SK-N-SH (cell line): ENCODE results near the gene PSMB11. TPM values are rescaled to one million over a fixed set of nuclear protein-coding genes. Genes with fewer than 3 reads are reported as not detected.

Source experiments
- CTCF ChIA-PET: fragments of 300-600, 350-600 bp; formaldehyde crosslinking; extraction: SDS; loops from one replicate; lab custom pipeline; 2021; lab: Yijun Ruan, JAX
- POLR2A ChIA-PET: fragments of 350-600 bp; sonication (Branson Sonifier 250); formaldehyde crosslinking; extraction: SDS; loops from one replicate; lab custom pipeline; 2020; ENCODE audit warnings: antibody characterized with exemption, inconsistent platforms; lab: Yijun Ruan, JAX
- DNase-seq: peaks from one replicate; pipeline ENCODE4 v3.0.0; 2012
- H2AFZ ChIP-seq: fragments of 200-600 bp; sonication (generic); 2 replicates; pipeline ENCODE4 v1.8.1; 2016; ENCODE audit warnings: antibody characterized with exemption, mild to moderate bottlenecking, low read depth
- H3F3A ChIP-seq: fragments of 200-600 bp; sonication (generic); replicated peaks from 2 replicates; pipeline ENCODE3; 2016; ENCODE audit warnings: antibody characterized with exemption, mild to moderate bottlenecking; ENCODE audit not compliant: insufficient read depth
- H3K27ac ChIP-seq, 2 experiments: fragments of 200-500 bp in 1 of 2; fragments of 200-600 bp in 1 of 2; sonication (Bioruptor generic) in 1 of 2; sonication (generic), shearing (Covaris generic) in 1 of 2; 2 replicates each; pipeline versions ENCODE4 v1.5.1 to v1.6.1; 2014 to 2016; ENCODE audit warnings: low read depth in 2 of 2, inconsistent platforms in 1 of 2, low read length in 1 of 2, mild to moderate bottlenecking in 1 of 2, mixed read lengths in 1 of 2
- H3K27me3 ChIP-seq: fragments of 200-600 bp; sonication (generic), shearing (Covaris generic); 2 replicates; pipeline ENCODE4 v1.6.1; 2016; ENCODE audit warnings: mixed run types; ENCODE audit not compliant: insufficient read depth
- H3K36me3 ChIP-seq, 2 experiments: fragments of 200-500 bp in 1 of 2; fragments of 200-600 bp in 1 of 2; sonication (Bioruptor generic) in 1 of 2; sonication (generic) in 1 of 2; replicated peaks in 1 of 2; 2 replicates each; pipeline versions ENCODE3 to v1.5.1; 2014 to 2016; ENCODE audit warnings: low read length in 1 of 2, mild to moderate bottlenecking in 1 of 2; ENCODE audit not compliant: insufficient read depth in 2 of 2, control insufficient read depth in 1 of 2
- H3K4me1 ChIP-seq, 2 experiments: fragments of 200-500 bp in 1 of 2; fragments of 200-600 bp in 1 of 2; sonication (Bioruptor generic) in 1 of 2; sonication (generic), shearing (Covaris generic) in 1 of 2; 2 replicates each; pipeline versions ENCODE4 v1.5.1 to v1.6.1; 2014 to 2016; ENCODE audit warnings: low read depth in 1 of 2, low read length in 1 of 2, mixed run types in 1 of 2; ENCODE audit not compliant: insufficient read depth in 2 of 2, control insufficient read depth in 1 of 2
- H3K4me2 ChIP-seq: fragments of 200-600 bp; sonication (generic), shearing (Covaris generic); 2 replicates; pipeline ENCODE4 v1.6.1; 2017; ENCODE audit warnings: mixed run types
- H3K4me3 ChIP-seq, 2 experiments: fragments of 200-500 bp in 1 of 2; fragments of 200-600 bp in 1 of 2; sonication (Bioruptor generic) in 1 of 2; sonication (generic), shearing (Covaris generic) in 1 of 2; 2 replicates each; pipeline versions ENCODE4 v1.5.1 to v1.8.1; 2014 to 2016; ENCODE audit warnings: low read depth in 2 of 2, inconsistent platforms in 1 of 2, low read length in 1 of 2, mild to moderate bottlenecking in 1 of 2, mixed read lengths in 1 of 2, moderate library complexity in 1 of 2
- H3K79me2 ChIP-seq: fragments of 200-600 bp; sonication (generic); 2 replicates; pipeline ENCODE4 v1.8.1; 2017; ENCODE audit warnings: mild to moderate bottlenecking; ENCODE audit not compliant: insufficient read depth
- H3K9ac ChIP-seq: fragments of 200-600 bp; sonication (generic); 2 replicates; pipeline ENCODE4 v1.6.1; 2017; ENCODE audit warnings: mixed run types
- H3K9me2 ChIP-seq: fragments of 200-600 bp; sonication (generic); 2 replicates; pipeline ENCODE4 v1.6.1; 2017; ENCODE audit warnings: mixed run types
- H3K9me3 ChIP-seq: fragments of 200-600 bp; sonication (generic); 2 replicates; pipeline ENCODE4 v1.6.1; 2017; ENCODE audit warnings: mixed run types, mild to moderate bottlenecking, moderate library complexity
- H4K20me1 ChIP-seq: fragments of 200-600 bp; sonication (generic); 2 replicates; pipeline ENCODE4 v1.6.1; 2017; ENCODE audit warnings: mild to moderate bottlenecking, mixed run types; ENCODE audit not compliant: insufficient read depth
- ELF1 ChIP-seq: IDR thresholded peaks from 2 replicates; pipeline ENCODE4 v1.4.0; 2012
- FOSL2 ChIP-seq: IDR thresholded peaks from 2 replicates; pipeline ENCODE4 v1.4.0; 2012; ENCODE audit warnings: low read depth, mild to moderate bottlenecking, moderate library complexity, borderline replicate concordance
- FOXM1 ChIP-seq: IDR thresholded peaks from 2 replicates; pipeline ENCODE4 v1.4.0; 2012; ENCODE audit warnings: low read depth, mild to moderate bottlenecking
- GATA2 ChIP-seq: sonication (generic); formaldehyde crosslinking; IDR thresholded peaks from 2 replicates; pipeline ENCODE4 v1.5.0; 2020; ENCODE audit warnings: mild to moderate bottlenecking, missing genetic modification reagents
- NFIC ChIP-seq: IDR thresholded peaks from 2 replicates; pipeline ENCODE4 v1.4.0; 2012; ENCODE audit warnings: borderline replicate concordance
- NRF1 ChIP-seq: IDR thresholded peaks from 2 replicates; pipeline ENCODE4 v1.6.1; 2012; ENCODE audit warnings: low read depth, mild to moderate bottlenecking, low read length
- RFX5 ChIP-seq: IDR thresholded peaks from 2 replicates; pipeline ENCODE4 v1.6.1; 2012; ENCODE audit warnings: mild to moderate bottlenecking, improper control_type of control experiment, low read length
- RXRA ChIP-seq: IDR thresholded peaks from 2 replicates; pipeline ENCODE4 v1.4.0; 2012; ENCODE audit warnings: low read depth, mild to moderate bottlenecking, borderline replicate concordance
- SMC3 ChIP-seq: IDR thresholded peaks from 2 replicates; pipeline ENCODE4 v1.6.1; 2012; ENCODE audit warnings: low read depth, low read length, improper control_type of control experiment
- TCF12 ChIP-seq: IDR thresholded peaks from 2 replicates; pipeline ENCODE4 v1.4.0; 2012
- YY1 ChIP-seq: IDR thresholded peaks from 2 replicates; pipeline ENCODE4 v1.4.0; 2012; ENCODE audit warnings: low read depth, mild to moderate bottlenecking
- WGBS: methylation state at CpG from one replicate; pipeline ENCODE4 v1.1.6; 2017; ENCODE audit warnings: low lambda C conversion rate; 5-methylcytosine and 5-hydroxymethylcytosine counted together
- polyA plus RNA-seq, 3 experiments: library from polyadenylated mRNA; depleted of rRNA; stranded (reverse); fragments of >200 nt; gene quantifications; 2 replicates each; pipeline ENCODE4 v1.2.3, GENCODE V29; 2012
- TF ChIP-seq, protein P1 (sequence below): fragments of 150-350 bp; IDR thresholded peaks from 2 replicates; pipeline ENCODE4 v1.6.1; 2017; ENCODE audit warnings: antibody characterized with exemption, low read length, low read depth, borderline replicate concordance
- TF ChIP-seq, protein P2 (sequence below): IDR thresholded peaks from 2 replicates; pipeline ENCODE4 v1.4.0; 2012; ENCODE audit warnings: low read depth, borderline replicate concordance
- TF ChIP-seq, protein P3 (sequence below): IDR thresholded peaks from 2 replicates; pipeline ENCODE4 v1.4.0; 2012; ENCODE audit warnings: low read depth, borderline replicate concordance

PSMB11 gene
- polyA plus RNA-seq, 1 of the 3 experiments (the other 2 are of a cell fraction) = not detected

DNA sequence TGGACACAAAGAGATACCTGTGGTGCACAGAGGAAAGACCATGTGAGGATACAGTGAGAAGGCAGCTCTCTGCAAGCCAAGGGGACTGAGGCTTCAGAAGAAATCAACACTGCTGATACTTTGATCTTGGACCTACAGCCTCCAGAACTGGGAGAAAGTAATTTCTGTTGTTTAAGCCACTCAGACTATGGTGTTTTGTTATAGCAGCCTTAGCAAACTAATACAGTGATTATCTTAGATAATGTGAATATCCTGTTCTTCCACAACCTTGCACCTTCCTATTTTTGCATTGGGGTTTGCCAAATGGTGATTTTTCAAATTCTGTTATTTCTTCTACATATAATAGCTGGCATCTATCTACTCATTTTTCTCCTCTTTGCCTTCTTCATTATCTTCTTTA, 23.9 kb upstream of the PSMB11 start:
- no peak overlapping the region for H3K4me2 ChIP-seq
- no peaks in the 10 kb centered on the region for H3K27me3 ChIP-seq
- H3K4me1 ChIP-seq = peaks cover 3 to 9% of the 10 kb centered on the region in 2 experiments; a peak in 2 of 4 replicates
- CTCF ChIA-PET = interaction anchor here (0.8 to 3.6 kb wide), 2 partner anchors 24 to 32 kb away, joined by 3 to 18 read pairs; no protein-coding TSS in a partner anchor
- H3K9me3 ChIP-seq = no peaks in the 10 kb centered on the region
- H3F3A ChIP-seq = peaks cover 3% of the 10 kb centered on the region
- H3K27ac ChIP-seq = no peak overlapping the region
- POLR2A ChIA-PET = interaction anchor here (1.2 kb wide), 1 partner anchor 10 kb away, joined by 6 read pairs; no protein-coding TSS in a partner anchor
- H3K9me2 ChIP-seq = no peaks in the 10 kb centered on the region
- H3K36me3 ChIP-seq = no peaks in the 10 kb centered on the region
- no peaks in the 10 kb centered on the region for H4K20me1 ChIP-seq
- TF ChIP-seq GATA2 (no peak), RXRA (no peak), NRF1 (no peak), SMC3 (no peak), ELF1 (no peak)
- TF ChIP-seq, protein P1, sequence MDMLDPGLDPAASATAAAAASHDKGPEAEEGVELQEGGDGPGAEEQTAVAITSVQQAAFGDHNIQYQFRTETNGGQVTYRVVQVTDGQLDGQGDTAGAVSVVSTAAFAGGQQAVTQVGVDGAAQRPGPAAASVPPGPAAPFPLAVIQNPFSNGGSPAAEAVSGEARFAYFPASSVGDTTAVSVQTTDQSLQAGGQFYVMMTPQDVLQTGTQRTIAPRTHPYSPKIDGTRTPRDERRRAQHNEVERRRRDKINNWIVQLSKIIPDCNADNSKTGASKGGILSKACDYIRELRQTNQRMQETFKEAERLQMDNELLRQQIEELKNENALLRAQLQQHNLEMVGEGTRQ = no peak
- H3K79me2 ChIP-seq = no peaks in the 10 kb centered on the region
- no peak overlapping the region for H3K9ac ChIP-seq
- H2AFZ ChIP-seq = no peak overlapping the region
- no peak for DNase-seq
- H3K4me3 ChIP-seq = no peak overlapping the region

DNA sequence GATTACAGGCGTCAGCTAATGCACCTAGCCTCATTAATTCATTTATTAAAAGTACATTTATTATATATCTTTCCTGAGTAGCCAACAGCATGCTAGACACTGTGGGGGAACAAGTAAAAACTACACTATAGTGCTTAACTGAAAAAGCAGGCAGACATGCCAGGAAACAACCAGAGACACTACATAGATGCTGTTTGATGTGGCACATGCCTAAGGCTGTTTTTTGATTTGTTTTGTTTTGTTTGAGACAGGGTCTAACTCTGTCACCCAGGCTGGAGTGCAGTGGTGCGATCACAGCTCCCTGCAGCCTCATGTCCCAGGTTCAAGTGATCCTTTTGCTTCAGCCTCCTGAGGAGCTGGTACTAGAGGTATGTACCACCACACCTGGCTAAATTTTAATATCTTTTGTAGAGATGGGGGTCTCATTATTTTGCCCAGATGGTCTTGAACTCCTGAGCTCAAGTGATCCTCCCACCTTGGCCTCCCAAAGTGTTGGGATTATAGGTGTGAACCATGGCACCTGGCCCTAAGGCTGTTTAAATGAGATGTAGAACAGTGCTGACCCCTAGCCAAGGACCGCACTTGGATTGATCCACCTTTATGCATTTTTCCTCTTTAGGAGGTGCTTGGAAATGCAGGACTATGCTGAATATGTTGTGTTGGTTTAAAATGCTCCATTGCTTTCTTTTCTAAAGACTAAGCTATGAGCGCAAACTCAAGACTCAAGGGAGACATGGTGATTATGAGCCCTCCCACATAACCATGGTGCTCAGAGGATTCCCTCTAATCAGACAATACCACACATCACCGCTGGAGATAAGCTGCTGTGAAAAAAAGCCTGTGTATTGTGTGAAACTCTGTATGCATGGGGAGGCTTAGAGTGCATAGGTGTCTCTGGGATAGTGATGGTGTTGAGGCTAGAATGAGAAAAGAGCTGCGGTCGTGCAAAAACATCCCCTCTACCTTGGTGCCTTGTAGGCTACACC, 21.6 kb upstream of the PSMB11 start:
- H3K27ac ChIP-seq = no peak overlapping the region
- peaks cover 4 to 6% of the 10 kb centered on the region in 2 experiments; a peak in 2 of 4 replicates for H3K4me1 ChIP-seq
- H4K20me1 ChIP-seq = no peaks in the 10 kb centered on the region
- ChIA-PET CTCF (interaction anchor here (0.7 to 1.1 kb wide), 4 partner anchors 13 to 48 kb away, joined by 3 to 6 read pairs (median 4); partner anchors contain the start of gene CDH24), POLR2A (interaction anchor here (0.6 to 1.4 kb wide), 3 partner anchors 14 to 468 kb away, joined by 3 read pairs; no protein-coding TSS in a partner anchor)
- DNase-seq = peak; percentile 1
- no peak overlapping the region for H3K9ac ChIP-seq
- H3K4me3 ChIP-seq = no peak overlapping the region
- H3K27me3 ChIP-seq = no peaks in the 10 kb centered on the region
- H3K9me2 ChIP-seq = no peaks in the 10 kb centered on the region
- over 99% methylated on average over 7 of the region's 7 CpGs for WGBS
- peaks cover 0 to 2% of the 10 kb centered on the region in 2 experiments for H3K36me3 ChIP-seq
- H3F3A ChIP-seq = peaks cover 6% of the 10 kb centered on the region
- no peaks in the 10 kb centered on the region for H3K9me3 ChIP-seq
- no peak overlapping the region for H3K4me2 ChIP-seq
- no peak for TF ChIP-seq NRF1
- no peaks in the 10 kb centered on the region for H3K79me2 ChIP-seq
- H2AFZ ChIP-seq = no peak overlapping the region

DNA sequence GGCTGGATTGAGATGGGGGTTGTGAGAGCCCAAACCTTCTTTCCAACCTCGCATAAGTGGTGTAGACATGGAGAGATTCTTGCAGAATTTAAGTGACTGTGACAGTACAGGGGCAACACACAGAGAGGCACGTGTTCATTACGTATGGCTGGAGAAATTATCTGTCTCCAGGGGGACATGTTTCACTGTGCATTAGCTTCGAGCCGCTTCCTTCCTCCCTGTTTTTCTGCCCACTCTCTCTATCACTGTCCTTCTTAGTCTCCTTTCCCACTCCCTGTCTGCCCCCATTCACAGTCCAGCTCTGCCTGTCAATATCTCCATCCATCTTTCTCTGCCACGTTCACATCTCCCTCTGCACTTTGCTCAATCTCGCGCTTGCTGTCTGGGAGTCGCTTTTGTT, 20.6 kb upstream of the PSMB11 start:
- no peak overlapping the region for H3K27ac ChIP-seq
- DNase-seq = no peak
- ChIA-PET POLR2A (interaction anchor here (0.7 to 2.1 kb wide), 2 partner anchors 9 to 480 kb away, joined by 3 to 6 read pairs; no protein-coding TSS in a partner anchor), CTCF (interaction anchor here (0.7 to 1.6 kb wide), 6 partner anchors 13 to 47 kb away, joined by 3 to 10 read pairs (median 4); partner anchors contain the start of gene PSMB5)
- H3K27me3 ChIP-seq = no peaks in the 10 kb centered on the region
- no peak overlapping the region for H3K4me3 ChIP-seq
- H3K9ac ChIP-seq = no peak overlapping the region
- no peak overlapping the region for H2AFZ ChIP-seq
- H3K9me2 ChIP-seq = no peaks in the 10 kb centered on the region
- H3K4me2 ChIP-seq = no peak overlapping the region
- H3F3A ChIP-seq = peaks cover 10% of the 10 kb centered on the region
- H4K20me1 ChIP-seq = no peaks in the 10 kb centered on the region
- 85% methylated on average over 9 of the region's 9 CpGs for WGBS
- no peaks in the 10 kb centered on the region for H3K9me3 ChIP-seq
- peaks cover 6 to 10% of the 10 kb centered on the region in 2 experiments for H3K36me3 ChIP-seq
- H3K4me1 ChIP-seq = peaks cover 4 to 6% of the 10 kb centered on the region in 2 experiments; a peak in 2 of 4 replicates
- H3K79me2 ChIP-seq = no peaks in the 10 kb centered on the region
- TF ChIP-seq RXRA (no peak), GATA2 (no peak), FOSL2 (no peak), YY1 (no peak), FOXM1 (no peak), RFX5 (no peak), TCF12 (no peak), NFIC (no peak)
- TF ChIP-seq, protein P2, sequence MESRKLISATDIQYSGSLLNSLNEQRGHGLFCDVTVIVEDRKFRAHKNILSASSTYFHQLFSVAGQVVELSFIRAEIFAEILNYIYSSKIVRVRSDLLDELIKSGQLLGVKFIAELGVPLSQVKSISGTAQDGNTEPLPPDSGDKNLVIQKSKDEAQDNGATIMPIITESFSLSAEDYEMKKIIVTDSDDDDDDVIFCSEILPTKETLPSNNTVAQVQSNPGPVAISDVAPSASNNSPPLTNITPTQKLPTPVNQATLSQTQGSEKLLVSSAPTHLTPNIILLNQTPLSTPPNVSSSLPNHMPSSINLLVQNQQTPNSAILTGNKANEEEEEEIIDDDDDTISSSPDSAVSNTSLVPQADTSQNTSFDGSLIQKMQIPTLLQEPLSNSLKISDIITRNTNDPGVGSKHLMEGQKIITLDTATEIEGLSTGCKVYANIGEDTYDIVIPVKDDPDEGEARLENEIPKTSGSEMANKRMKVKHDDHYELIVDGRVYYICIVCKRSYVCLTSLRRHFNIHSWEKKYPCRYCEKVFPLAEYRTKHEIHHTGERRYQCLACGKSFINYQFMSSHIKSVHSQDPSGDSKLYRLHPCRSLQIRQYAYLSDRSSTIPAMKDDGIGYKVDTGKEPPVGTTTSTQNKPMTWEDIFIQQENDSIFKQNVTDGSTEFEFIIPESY = no peak
- TF ChIP-seq, protein P3, sequence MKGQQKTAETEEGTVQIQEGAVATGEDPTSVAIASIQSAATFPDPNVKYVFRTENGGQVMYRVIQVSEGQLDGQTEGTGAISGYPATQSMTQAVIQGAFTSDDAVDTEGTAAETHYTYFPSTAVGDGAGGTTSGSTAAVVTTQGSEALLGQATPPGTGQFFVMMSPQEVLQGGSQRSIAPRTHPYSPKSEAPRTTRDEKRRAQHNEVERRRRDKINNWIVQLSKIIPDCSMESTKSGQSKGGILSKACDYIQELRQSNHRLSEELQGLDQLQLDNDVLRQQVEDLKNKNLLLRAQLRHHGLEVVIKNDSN = no peak
